ENCODE results near the gene FOSB. TPM values are rescaled to one million over a fixed set of nuclear protein-coding genes. Genes with fewer than 3 reads are reported as not detected.

FOSB gene
- total RNA-seq, 1 experiment from 2014 or later: 6.4 TPM

GRCh38 chr19:45442778-45443461 lies 24.9 kb upstream of the FOSB start:
- Histone ChIP-seq H3K4me3 (ENCODE audit: low read depth, low read length) (peak overlapping the region; percentile 13), H3K9me3 (no peaks in the 10 kb centered on the region), H3K4me1 (peaks cover 25% of the 10 kb centered on the region), H3K36me3 (ENCODE audit: control insufficient read depth, insufficient read depth, low read length) (no peaks in the 10 kb centered on the region), H3K27me3 (replicated peaks; ENCODE audit: control insufficient read depth, insufficient read depth, low read length) (no peaks in the 10 kb centered on the region)
- Mint-ChIP-seq H3K4me3 (ENCODE audit: unreplicated experiment) (peak overlapping the region; percentile 96), H3K9me3 (ENCODE audit: unreplicated experiment) (no peaks in the 10 kb centered on the region), H3K27ac (ENCODE audit: unreplicated experiment) (peak overlapping the region; percentile 99), H3K36me3 (ENCODE audit: insufficient read depth, unreplicated experiment) (peaks cover 21% of the 10 kb centered on the region), H3K27me3 (ENCODE audit: insufficient read depth, unreplicated experiment) (no peaks in the 10 kb centered on the region), H3K4me1 (ENCODE audit: low read depth, unreplicated experiment) (peaks cover 35% of the 10 kb centered on the region)
- intact Hi-C loops (cut with micrococcal nuclease; ENCODE audit: unreplicated experiment): loop anchor here (1.0 kb wide), 1 partner anchor 26 kb away; no protein-coding TSS in a partner anchor
- TF ChIP-seq CTCF (IDR thresholded peaks at IDR 0.05; ENCODE audit: insufficient read depth in 1 of 2, low read depth in 1 of 2, low read length in 1 of 2, severe bottlenecking in 1 of 2, unreplicated experiment in 1 of 2): no peak
- ChIA-PET CTCF (no interaction called here), POLR2A (no interaction called here)
- peak; percentile 34 to 55 for DNase-seq
- no TSS peak for BruUV-seq (replicated peaks)

GRCh38 chr19:45443462-45444317 lies 24.1 kb upstream of the FOSB start:
- Histone ChIP-seq H3K4me3 (ENCODE audit: low read depth, low read length) (peak overlapping the region; percentile 39), H3K9me3 (no peaks in the 10 kb centered on the region), H3K27me3 (replicated peaks; ENCODE audit: control insufficient read depth, insufficient read depth, low read length) (no peaks in the 10 kb centered on the region), H3K36me3 (ENCODE audit: control insufficient read depth, insufficient read depth, low read length) (no peaks in the 10 kb centered on the region), H3K4me1 (peaks cover 25% of the 10 kb centered on the region)
- ChIA-PET POLR2A (no interaction called here), CTCF (no interaction called here)
- Mint-ChIP-seq H3K9me3 (ENCODE audit: unreplicated experiment) (no peaks in the 10 kb centered on the region), H3K36me3 (ENCODE audit: insufficient read depth, unreplicated experiment) (peaks cover 21% of the 10 kb centered on the region), H3K4me3 (ENCODE audit: unreplicated experiment) (peak overlapping the region; percentile 96), H3K27me3 (ENCODE audit: insufficient read depth, unreplicated experiment) (no peaks in the 10 kb centered on the region), H3K27ac (ENCODE audit: unreplicated experiment) (peak overlapping the region; percentile 99), H3K4me1 (ENCODE audit: low read depth, unreplicated experiment) (peaks cover 40% of the 10 kb centered on the region)
- no TSS peak for BruUV-seq (replicated peaks)
- TF ChIP-seq CTCF (IDR thresholded peaks at IDR 0.05; ENCODE audit: insufficient read depth in 1 of 2, low read depth in 1 of 2, low read length in 1 of 2, severe bottlenecking in 1 of 2, unreplicated experiment in 1 of 2): no peak
- intact Hi-C loops (cut with micrococcal nuclease; ENCODE audit: unreplicated experiment): loop anchor here (1.0 kb wide), 1 partner anchor 26 kb away; no protein-coding TSS in a partner anchor
- DNase-seq: peak; percentile 98 to 99

DNA sequence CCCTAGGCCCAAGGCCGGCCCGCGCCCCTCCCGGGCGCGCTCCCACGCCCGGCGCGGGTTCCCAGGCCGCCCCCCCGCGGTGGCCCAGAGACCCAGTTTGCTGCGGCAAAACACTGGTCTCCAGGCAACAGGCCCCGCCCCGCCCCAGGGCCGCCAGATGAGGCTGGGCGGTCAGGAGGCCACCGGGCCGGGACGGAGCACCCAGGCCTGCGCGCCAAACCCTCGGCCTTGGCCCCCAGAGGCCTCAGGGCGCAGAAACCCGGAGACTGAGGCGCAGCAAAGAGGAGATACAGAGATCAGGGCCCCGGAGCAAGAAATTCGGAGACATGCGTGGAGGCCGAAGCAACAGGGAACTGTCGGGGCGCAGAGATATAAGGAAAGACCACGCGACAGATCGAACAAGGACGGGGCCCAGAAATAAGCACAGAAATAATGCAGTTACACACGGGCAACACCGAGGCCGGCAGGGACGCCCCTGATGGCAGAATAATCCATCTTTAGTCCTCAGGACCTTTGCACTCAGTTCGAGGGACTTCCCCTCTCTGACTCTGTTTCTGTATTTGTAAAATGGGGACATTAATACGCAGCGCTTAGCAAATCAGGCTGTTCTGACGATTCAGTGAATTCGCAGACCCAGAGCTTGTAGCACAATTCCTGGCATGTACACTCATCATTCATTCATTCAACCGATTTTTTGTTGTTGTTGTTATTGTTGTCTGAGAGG lies 23.3 kb upstream of the FOSB start:
- peaks cover 25% of the 10 kb centered on the region for H3K4me1 ChIP-seq

More for the DNA sequence above, 23.3 kb upstream of the FOSB start:
- peak overlapping the region; percentile 99 for H3K27ac Mint-ChIP-seq (ENCODE audit: unreplicated experiment)
- intact Hi-C loops (cut with micrococcal nuclease; ENCODE audit: unreplicated experiment): no loop called here
- no peaks in the 10 kb centered on the region for H3K36me3 ChIP-seq (ENCODE audit: control insufficient read depth, insufficient read depth, low read length)
- H3K27me3 ChIP-seq (replicated peaks; ENCODE audit: control insufficient read depth, insufficient read depth, low read length): no peaks in the 10 kb centered on the region
- peak; percentile 94 to 99 for DNase-seq
- BruUV-seq (replicated peaks): TSS peak; percentile 56
- H3K36me3 Mint-ChIP-seq (ENCODE audit: insufficient read depth, unreplicated experiment): peaks cover 21% of the 10 kb centered on the region
- H3K27me3 Mint-ChIP-seq (ENCODE audit: insufficient read depth, unreplicated experiment): no peaks in the 10 kb centered on the region
- peaks cover 40% of the 10 kb centered on the region for H3K4me1 Mint-ChIP-seq (ENCODE audit: low read depth, unreplicated experiment)
- TF ChIP-seq CTCF (IDR thresholded peaks at IDR 0.05; ENCODE audit: insufficient read depth in 1 of 2, low read depth in 1 of 2, low read length in 1 of 2, severe bottlenecking in 1 of 2, unreplicated experiment in 1 of 2): no peak
- no peaks in the 10 kb centered on the region for H3K9me3 ChIP-seq
- peak overlapping the region; percentile 39 for H3K4me3 ChIP-seq (ENCODE audit: low read depth, low read length)
- ChIA-PET POLR2A (interaction anchor here (1.0 kb wide), 1 partner anchor 25 kb away, joined by 3 read pairs; no protein-coding TSS in a partner anchor), CTCF (interaction anchor here (0.6 kb wide), 1 partner anchor 222 kb away, joined by 5 read pairs; no protein-coding TSS in a partner anchor)
- H3K4me3 Mint-ChIP-seq (ENCODE audit: unreplicated experiment): peak overlapping the region; percentile 96
- no peaks in the 10 kb centered on the region for H3K9me3 Mint-ChIP-seq (ENCODE audit: unreplicated experiment)
